ENCODE measurements around the gene DGKG. TPM values are rescaled to one million over a fixed set of nuclear protein-coding genes. Genes with fewer than 3 reads are reported as not detected.

The DGKG gene
- polyA plus RNA-seq, 1 donor (not counting 4 experiments of a cell fraction or from before 2014, with no cell fraction given), result 0.22 TPM

- Histone ChIP-seq H2AFZ (ENCODE audit: control insufficient read depth, low read length) (no peak overlapping the region), H3K27ac (ENCODE audit: control insufficient read depth, insufficient read depth, low read length) (no peak overlapping the region), H3K4me2 (ENCODE audit: control insufficient read depth, extremely low read depth, insufficient read depth, low read depth, low read length) (no peak overlapping the region), H3K79me2 (ENCODE audit: control insufficient read depth, insufficient read depth, low read length) (no peaks in the 10 kb centered on the region), H3K9me3 (ENCODE audit: control insufficient read depth, low read depth, low read length) (no peaks in the 10 kb centered on the region), H3K27me3 (ENCODE audit: control insufficient read depth, extremely low read depth, insufficient read depth, low read length) (peaks cover 19% of the 10 kb centered on the region), H4K20me1 (ENCODE audit: control insufficient read depth, extremely low read depth, insufficient read depth, low read length) (no peaks in the 10 kb centered on the region), H3K4me3 (ENCODE audit: control insufficient read depth in 2 of 3, extremely low read depth in 1 of 3, insufficient read depth in 2 of 3, low read depth in 1 of 3, low read length in 3 of 3) (no peak overlapping the region), H3K9ac (ENCODE audit: control insufficient read depth, extremely low read depth, insufficient read depth, low read length) (no peak overlapping the region), H3K4me1 (ENCODE audit: control insufficient read depth, extremely low read depth, insufficient read depth, low read length) (no peaks in the 10 kb centered on the region), H3K9me1 (ENCODE audit: control insufficient read depth, extremely low read depth, insufficient read depth, low read length) (no peaks in the 10 kb centered on the region), H3K36me3 (ENCODE audit: control insufficient read depth in 2 of 2, extremely low read depth in 1 of 2, insufficient read depth in 2 of 2, low read length in 2 of 2) (no peaks in the 10 kb centered on the region)
- TF ChIP-seq CTCF (optimal IDR thresholded peaks at IDR 0.05 in 1 of 3, IDR thresholded peaks at IDR 0.05 in 1 of 3, conservative IDR thresholded peaks at IDR 0.05 in 1 of 3; ENCODE audit: extremely low read depth in 1 of 3, insufficient read depth in 2 of 3, low read length in 3 of 3) (no peak), EZH2 (IDR thresholded peaks at IDR 0.05; ENCODE audit: low read length) (no peak)
- DNase-seq (ENCODE audit: low read depth, low spot score) (no peak), FAIRE-seq (no peak)
- dilution Hi-C loops (cut with MboI; ENCODE audit: extremely low pct_ligation_motif_present, low sequenced_read_pairs), result no loop called here
These were observed 9.7 kb downstream of the DGKG start for GRCh38 chr3:186352369-186352768.

GRCh38 chr3:186342197-186342596 lies 19.8 kb downstream of the DGKG start:
- TF ChIP-seq EZH2 (IDR thresholded peaks at IDR 0.05; ENCODE audit: low read length) (no peak), CTCF (optimal IDR thresholded peaks at IDR 0.05 in 1 of 3, IDR thresholded peaks at IDR 0.05 in 1 of 3, conservative IDR thresholded peaks at IDR 0.05 in 1 of 3; ENCODE audit: extremely low read depth in 1 of 3, insufficient read depth in 2 of 3, low read length in 3 of 3) (no peak)
- no peak overlapping the region for H3K27ac ChIP-seq (ENCODE audit: control insufficient read depth, insufficient read depth, low read length)
- no peaks in the 10 kb centered on the region for H3K27me3 ChIP-seq (ENCODE audit: control insufficient read depth, extremely low read depth, insufficient read depth, low read length)
- H3K9me3 ChIP-seq (ENCODE audit: control insufficient read depth, low read depth, low read length), result no peaks in the 10 kb centered on the region
- H3K4me1 ChIP-seq (ENCODE audit: control insufficient read depth, extremely low read depth, insufficient read depth, low read length), result no peaks in the 10 kb centered on the region
- H3K79me2 ChIP-seq (ENCODE audit: control insufficient read depth, insufficient read depth, low read length), result no peaks in the 10 kb centered on the region
- H3K36me3 ChIP-seq (ENCODE audit: control insufficient read depth in 2 of 2, extremely low read depth in 1 of 2, insufficient read depth in 2 of 2, low read length in 2 of 2), result no peaks in the 10 kb centered on the region
- dilution Hi-C loops (cut with MboI; ENCODE audit: extremely low pct_ligation_motif_present, low sequenced_read_pairs), result no loop called here
- FAIRE-seq, result no peak
- no peak overlapping the region for H3K4me3 ChIP-seq (ENCODE audit: control insufficient read depth in 2 of 3, extremely low read depth in 1 of 3, insufficient read depth in 2 of 3, low read depth in 1 of 3, low read length in 3 of 3)
- no peak for DNase-seq (ENCODE audit: low read depth, low spot score)
- H3K9me1 ChIP-seq (ENCODE audit: control insufficient read depth, extremely low read depth, insufficient read depth, low read length), result no peaks in the 10 kb centered on the region
- no peak overlapping the region for H2AFZ ChIP-seq (ENCODE audit: control insufficient read depth, low read length)
- no peak overlapping the region for H3K4me2 ChIP-seq (ENCODE audit: control insufficient read depth, extremely low read depth, insufficient read depth, low read depth, low read length)
- H3K9ac ChIP-seq (ENCODE audit: control insufficient read depth, extremely low read depth, insufficient read depth, low read length), result no peak overlapping the region
- no peaks in the 10 kb centered on the region for H4K20me1 ChIP-seq (ENCODE audit: control insufficient read depth, extremely low read depth, insufficient read depth, low read length)

All from keratinocyte (primary cell).